Inflammatory macrophage treated with lipopolysaccharide for 1 hour (primary cell): Measurements from ENCODE around the gene C4BPA.

ENCODE experiments used
- DNase-seq, 2 donors: peaks; one replicate each; pipeline ENCODE4 v3.0.0-alpha.2; 2020 to 2022

The C4BPA gene

GRCh38 chr1:207128336-207128921 lies 24.4 kb downstream of the C4BPA start:
- DNase-seq, result no peak

GRCh38 chr1:207129053-207129452 lies 25.0 kb downstream of the C4BPA start:
- no peak for DNase-seq

- DNase-seq, result no peak
These were observed 26.4 kb downstream of the C4BPA start for GRCh38 chr1:207130252-207131036.

GRCh38 chr1:207131163-207131562 lies 27.1 kb downstream of the C4BPA start:
- DNase-seq, result no peak

GRCh38 chr1:207134581-207134980 lies 30.5 kb downstream of the C4BPA start:
- DNase-seq, result peak; percentile 48 to 75

- no peak for DNase-seq
These were observed 35.6 kb downstream of the C4BPA start for GRCh38 chr1:207139616-207140015.

- no peak for DNase-seq
These were observed 36.5 kb downstream of the C4BPA start for GRCh38 chr1:207140536-207140935.

- peak; percentile 58 to 62 for DNase-seq
These were observed 41.5 kb downstream of the C4BPA start for GRCh38 chr1:207145401-207146058.

GRCh38 chr1:207151920-207152319 lies 47.9 kb downstream of the C4BPA start:
- no peak for DNase-seq

GRCh38 chr1:207152792-207153468 lies 48.9 kb downstream of the C4BPA start:
- DNase-seq, result no peak

GRCh38 chr1:207155028-207155427 lies 51.0 kb downstream of the C4BPA start:
- DNase-seq, result peak; percentile 53 to 68

- peak; percentile 56 for DNase-seq
These were observed 52.1 kb downstream of the C4BPA start for GRCh38 chr1:207156095-207156494.

GRCh38 chr1:207156826-207157225 lies 52.8 kb downstream of the C4BPA start:
- DNase-seq, result no peak

- DNase-seq, result no peak
These were observed 60.1 kb downstream of the C4BPA start for GRCh38 chr1:207164086-207164485.

GRCh38 chr1:207172321-207172720 lies 68.3 kb downstream of the C4BPA start:
- peak; percentile 60 to 74 for DNase-seq

GRCh38 chr1:207172885-207173284 lies 68.9 kb downstream of the C4BPA start:
- peak; percentile 67 to 80 for DNase-seq

GRCh38 chr1:207173396-207173795 lies 69.4 kb downstream of the C4BPA start:
- DNase-seq, result no peak

GRCh38 chr1:207174913-207175312 lies 70.9 kb downstream of the C4BPA start:
- no peak for DNase-seq

GRCh38 chr1:207179036-207179435 lies 75.0 kb downstream of the C4BPA start:
- DNase-seq, result peak; percentile 65 to 71

GRCh38 chr1:207181847-207182246 lies 77.8 kb downstream of the C4BPA start:
- no peak for DNase-seq

GRCh38 chr1:207186503-207186902 lies 82.5 kb downstream of the C4BPA start:
- no peak for DNase-seq

- peak; percentile 49 to 62 for DNase-seq
These were observed 84.9 kb downstream of the C4BPA start for GRCh38 chr1:207188901-207189300.

GRCh38 chr1:207191061-207191460 lies 87.0 kb downstream of the C4BPA start:
- peak; percentile 72 to 77 for DNase-seq
